ENCODE results near the gene ARL1.

The ARL1 gene

GRCh38 chr12:101375573-101375972, 32.0 kb downstream of the ARL1 start:
- TF ChIP-seq POLR2A (IDR thresholded peaks at IDR 0.05; ENCODE audit: low read depth, low read length): no peak
- FAIRE-seq (no peak), DNase-seq (ENCODE audit: insufficient read length, low spot score) (no peak)

DNA sequence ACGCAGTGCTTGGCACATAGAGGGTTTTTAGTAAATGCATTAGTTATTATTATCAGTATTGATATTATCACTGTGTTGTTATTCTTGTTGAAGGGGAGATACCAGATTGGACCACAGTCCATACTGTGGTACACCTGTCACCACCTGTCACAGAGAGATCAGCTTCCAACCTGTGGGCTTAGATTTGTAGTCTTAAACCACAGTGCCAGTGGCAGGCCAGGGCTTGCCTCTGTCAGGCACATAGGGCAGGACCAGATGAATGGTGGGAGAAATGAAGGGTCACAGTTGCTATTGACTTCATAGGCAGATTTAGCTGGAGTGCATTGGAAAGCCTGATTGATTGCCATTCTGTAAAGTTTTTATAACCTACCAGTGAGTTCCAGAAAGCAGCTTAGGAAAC, 35.1 kb downstream of the ARL1 start:
- no peak for TF ChIP-seq POLR2A (IDR thresholded peaks at IDR 0.05; ENCODE audit: low read depth, low read length)
- FAIRE-seq (no peak), DNase-seq (ENCODE audit: insufficient read length, low spot score) (no peak)

DNA sequence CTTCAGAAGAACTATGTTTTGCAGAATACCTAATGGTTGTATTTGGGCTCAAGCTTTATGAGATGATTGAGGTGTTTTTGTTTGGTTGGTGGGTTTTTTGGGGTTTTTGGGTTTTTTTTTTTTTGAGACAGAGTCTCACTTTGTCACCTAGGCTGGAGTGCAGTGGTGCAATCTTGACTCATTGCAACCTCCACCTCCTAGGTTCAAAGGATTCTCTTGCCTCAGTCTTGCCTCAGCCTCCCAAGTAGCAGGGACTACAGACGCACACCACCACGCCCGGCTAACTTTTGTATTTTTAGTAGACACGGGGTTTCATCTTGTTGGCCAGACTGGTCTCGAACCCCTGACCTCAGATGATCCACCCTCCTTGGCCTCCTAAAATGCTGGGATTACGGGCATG, 39.6 kb downstream of the ARL1 start:
- no peak for TF ChIP-seq POLR2A (IDR thresholded peaks at IDR 0.05; ENCODE audit: low read depth, low read length)
- no peak for DNase-seq (ENCODE audit: insufficient read length, low spot score)
- no peak for FAIRE-seq

GRCh38 chr12:101361455-101361854, 46.1 kb downstream of the ARL1 start:
- FAIRE-seq: no peak
- TF ChIP-seq POLR2A (IDR thresholded peaks at IDR 0.05; ENCODE audit: low read depth, low read length): no peak
- DNase-seq (ENCODE audit: insufficient read length, low spot score): no peak

DNA sequence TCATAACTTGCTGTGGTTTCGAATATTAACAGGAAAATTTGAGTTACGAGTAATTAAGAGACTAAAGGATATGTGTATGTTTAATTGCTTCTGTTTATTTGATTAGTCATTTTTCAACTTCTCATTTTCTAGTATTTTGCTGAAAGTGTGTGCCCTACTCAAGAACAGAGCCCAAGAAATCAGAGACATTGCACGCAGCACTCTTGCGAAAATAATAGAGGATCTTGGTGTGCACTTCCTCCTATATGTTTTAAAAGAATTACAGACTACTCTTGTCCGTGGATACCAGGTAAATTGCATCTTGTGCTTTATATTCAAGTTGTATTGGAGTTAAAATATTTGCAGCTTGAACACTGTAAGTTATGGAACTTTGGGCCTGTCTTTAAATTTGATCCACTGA, 50.8 kb downstream of the ARL1 start:
- no peak for TF ChIP-seq POLR2A (IDR thresholded peaks at IDR 0.05; ENCODE audit: low read depth, low read length)
- DNase-seq (ENCODE audit: insufficient read length, low spot score): no peak
- no peak for FAIRE-seq

GRCh38 chr12:101351682-101352081, 55.9 kb downstream of the ARL1 start:
- no peak for TF ChIP-seq POLR2A (IDR thresholded peaks at IDR 0.05; ENCODE audit: low read depth, low read length)
- no peak for DNase-seq (ENCODE audit: insufficient read length, low spot score)
- FAIRE-seq: no peak

DNA sequence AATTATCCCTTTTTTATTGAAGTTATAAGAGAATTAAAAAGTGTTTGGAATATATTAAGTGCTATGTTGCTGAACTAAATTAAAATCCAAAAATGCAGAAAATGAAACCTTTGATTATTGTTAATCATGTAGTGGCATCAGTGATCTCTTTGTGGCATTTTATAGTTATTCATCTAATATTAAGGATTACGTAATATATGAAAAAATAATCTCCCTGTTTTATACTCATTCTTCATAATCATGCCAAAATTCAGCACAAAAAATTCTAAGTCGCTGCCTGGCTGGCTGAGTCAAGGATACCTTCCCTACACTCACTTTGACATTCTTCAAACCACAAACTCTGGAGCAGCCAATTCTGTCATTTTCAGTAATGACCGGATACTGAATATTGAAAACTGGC, 63.7 kb downstream of the ARL1 start:
- no peak for FAIRE-seq
- TF ChIP-seq POLR2A (IDR thresholded peaks at IDR 0.05; ENCODE audit: low read depth, low read length): no peak
- no peak for DNase-seq (ENCODE audit: insufficient read length, low spot score)

Measured in H54 (cell line).